ENCODE data around the gene PRKAG1. TPM values are rescaled to one million over a fixed set of nuclear protein-coding genes. Genes with fewer than 3 reads are reported as not detected.

PRKAG1 gene
- polyA plus RNA-seq, 2 of the 4 experiments (the other 2 are of a cell fraction) = 40.0 to 100 TPM

GRCh38 chr12:48957141-48958048 is 61.2 kb downstream of the PRKAG1 start, which contains the start of gene ARF3:
Gene ARF3 (minus strand): TSS chr12:48957487. CDS start chr12:48941095, 16,392 bp downstream.
- Histone ChIP-seq H3K4me2 (peak within 1 kb of the TSS; percentile 79), H3K9me3 (no peaks in the 10 kb centered on the region), H3K4me1 (peaks cover 10% of the 10 kb centered on the region), H3K27ac (peak within 1 kb of the TSS; percentile 95), H3K4me3 (peak within 1 kb of the TSS; percentile 79)
- DNase-seq (ENCODE audit: low read depth in 1 of 2, low spot score in 1 of 2) (peak; percentile 95 to 96), ATAC-seq (peak; percentile 87 to 94), FAIRE-seq (no peak)
- ChIA-PET CTCF (interaction anchor here (0.6 to 77.5 kb wide), 5 partner anchors 3 to 221 kb away, joined by 3 to 2584 read pairs (median 4); partner anchors contain the start of genes ARF3, DDN, FKBP11 and PRKAG1), POLR2A (interaction anchor here (0.6 to 1.6 kb wide), 14 partner anchors 9 to 409 kb away, joined by 3 to 10 read pairs (median 4); partner anchors contain the start of genes DDX23, FKBP11 and RND1)
- WGBS (ENCODE audit: missing lambda C conversion rate) = 1% methylated on average over 37 of the region's 58 CpGs
- TF ChIP-seq MAFK (IDR thresholded peaks at IDR 0.05; ENCODE audit: partially characterized antibody) (no peak), BCL3 (IDR thresholded peaks at IDR 0.05) (0 out of 3 replicates have a peak, but pooled peaks have one; percentile 33), SMC3 (IDR thresholded peaks at IDR 0.05) (no peak), HOXB5 (CRISPR knock-in tag; IDR thresholded peaks at IDR 0.05) (no peak), NR3C1 (IDR thresholded peaks at IDR 0.05) (no peak), ATOH8 (CRISPR knock-in tag; IDR thresholded peaks at IDR 0.05; ENCODE audit: low read depth) (no peak), FOSB (CRISPR knock-in tag; IDR thresholded peaks at IDR 0.05) (no peak), HMGXB4 (CRISPR knock-in tag; IDR thresholded peaks at IDR 0.05; ENCODE audit: borderline replicate concordance) (no peak), NPAS2 (CRISPR knock-in tag; IDR thresholded peaks at IDR 0.05; ENCODE audit: borderline replicate concordance) (no peak), EHF (CRISPR knock-in tag; IDR thresholded peaks at IDR 0.05) (no peak), CHD4 (IDR thresholded peaks at IDR 0.05; ENCODE audit: borderline replicate concordance) (no peak), CBX8 (IDR thresholded peaks at IDR 0.05) (no peak), BHLHE40 (IDR thresholded peaks at IDR 0.05; ENCODE audit: low read depth, low read length) (no peak), USF2 (IDR thresholded peaks at IDR 0.05) (no peak), PBX3 (IDR thresholded peaks at IDR 0.05) (no peak), RAD21 (conservative IDR thresholded peaks at IDR 0.05 in 1 of 2, IDR thresholded peaks at IDR 0.05 in 1 of 2) (no peak), RFX5 (IDR thresholded peaks at IDR 0.05) (no peak), FOSL2 (IDR thresholded peaks at IDR 0.05) (no peak), FOSL2 (CRISPR knock-in tag; IDR thresholded peaks at IDR 0.05) (no peak), JUN (IDR thresholded peaks at IDR 0.05) (peak; percentile 8 to 86; a peak in 3 of 5 replicates), EP300 (IDR thresholded peaks at IDR 0.05) (no peak), CBX2 (IDR thresholded peaks at IDR 0.05; ENCODE audit: borderline replicate concordance, low read depth) (no peak), ESRRA (IDR thresholded peaks at IDR 0.05; ENCODE audit: borderline replicate concordance, low read length) (no peak), POLR2A (IDR thresholded peaks at IDR 0.05; ENCODE audit: low read length) (peak; percentile 68), HES2 (IDR thresholded peaks at IDR 0.05) (no peak), SREBF2 (IDR thresholded peaks at IDR 0.05) (no peak), MAX (IDR thresholded peaks at IDR 0.05) (no peak; the same call in 1 of the 2 replicates), KDM1A (IDR thresholded peaks at IDR 0.05; ENCODE audit: low read depth) (no peak), CHD2 (IDR thresholded peaks at IDR 0.05; ENCODE audit: low read length, partially characterized antibody) (peak; percentile 99), CEBPB (IDR thresholded peaks at IDR 0.05) (no peak), ZNF302 (CRISPR knock-in tag; IDR thresholded peaks at IDR 0.05) (no peak), PHF8 (IDR thresholded peaks at IDR 0.05; ENCODE audit: borderline replicate concordance, low read depth) (peak; percentile 75; the same call in 1 of the 2 replicates)

All from A549 (cell line).